ENCODE results near the gene TPI1. TPM values are rescaled to one million over a fixed set of nuclear protein-coding genes. Genes with fewer than 3 reads are reported as not detected.

Gene TPI1
- total and polyA plus RNA-seq, 2 donors (not counting 3 experiments of a cell fraction or from before 2014, with no cell fraction given): 643 to 1,816 TPM

GRCh38 chr12:6826125-6826733 is 41.1 kb upstream of the TPI1 start:
- Histone ChIP-seq H4K20me1 (replicated peaks; ENCODE audit: control insufficient read depth, extremely low read depth, insufficient read depth, low read length) (no peaks in the 10 kb centered on the region), H3K9me1 (replicated peaks; ENCODE audit: control insufficient read depth, extremely low read depth, insufficient read depth, low read length) (no peaks in the 10 kb centered on the region), H3K4me1 (ENCODE audit: control insufficient read depth, extremely low read depth, insufficient read depth, low read length) (peaks cover 20% of the 10 kb centered on the region), H2AFZ (ENCODE audit: low read depth, low read length) (no peak overlapping the region), H3K36me3 (ENCODE audit: control insufficient read depth in 2 of 2, extremely low read depth in 1 of 2, insufficient read depth in 2 of 2, low read length in 2 of 2) (peaks cover 0 to 6% of the 10 kb centered on the region in 2 experiments), H3K9ac (replicated peaks; ENCODE audit: extremely low read depth, insufficient read depth, low read length) (no peak overlapping the region), H3K4me3 (replicated peaks in 1 of 3; ENCODE audit: insufficient read depth in 1 of 3, low read depth in 1 of 3, low read length in 3 of 3) (no peak overlapping the region), H3K9me3 (replicated peaks; ENCODE audit: control insufficient read depth, insufficient read depth, low read length) (no peaks in the 10 kb centered on the region), H3K27me3 (ENCODE audit: control insufficient read depth in 2 of 2, insufficient read depth in 2 of 2, low read length in 2 of 2) (peaks cover 3% of the 10 kb centered on the region in 2 experiments), H3K79me2 (ENCODE audit: control insufficient read depth, insufficient read depth, low read length) (peaks cover 25% of the 10 kb centered on the region), H3K4me2 (ENCODE audit: insufficient read depth, low read length) (no peak overlapping the region), H3K27ac (ENCODE audit: insufficient read depth, low read depth, low read length) (no peak overlapping the region)
- TF ChIP-seq GATA2 (IDR thresholded peaks at IDR 0.05; ENCODE audit: insufficient read depth, insufficient read length, low read depth, low read length) (no peak), FOS (IDR thresholded peaks at IDR 0.05; ENCODE audit: borderline replicate concordance, insufficient read depth, low read length) (no peak), POLR2A (IDR thresholded peaks at IDR 0.05; ENCODE audit: low read depth, low read length) (no peak), POLR2AphosphoS5 (IDR thresholded peaks at IDR 0.05; ENCODE audit: insufficient read depth, low read depth, low read length) (no peak), JUN (IDR thresholded peaks at IDR 0.05; ENCODE audit: borderline replicate concordance, insufficient read depth, insufficient read length, low read depth) (no peak), EZH2 (IDR thresholded peaks at IDR 0.05; ENCODE audit: borderline replicate concordance, low read depth, low read length, severe bottlenecking) (no peak), MYC (IDR thresholded peaks at IDR 0.05; ENCODE audit: low read depth, low read length) (no peak)
- TF ChIP-seq, protein P1, sequence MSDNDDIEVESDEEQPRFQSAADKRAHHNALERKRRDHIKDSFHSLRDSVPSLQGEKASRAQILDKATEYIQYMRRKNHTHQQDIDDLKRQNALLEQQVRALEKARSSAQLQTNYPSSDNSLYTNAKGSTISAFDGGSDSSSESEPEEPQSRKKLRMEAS (IDR thresholded peaks at IDR 0.05; ENCODE audit: insufficient read depth, insufficient read length): no peak
- TF ChIP-seq, protein P2, sequence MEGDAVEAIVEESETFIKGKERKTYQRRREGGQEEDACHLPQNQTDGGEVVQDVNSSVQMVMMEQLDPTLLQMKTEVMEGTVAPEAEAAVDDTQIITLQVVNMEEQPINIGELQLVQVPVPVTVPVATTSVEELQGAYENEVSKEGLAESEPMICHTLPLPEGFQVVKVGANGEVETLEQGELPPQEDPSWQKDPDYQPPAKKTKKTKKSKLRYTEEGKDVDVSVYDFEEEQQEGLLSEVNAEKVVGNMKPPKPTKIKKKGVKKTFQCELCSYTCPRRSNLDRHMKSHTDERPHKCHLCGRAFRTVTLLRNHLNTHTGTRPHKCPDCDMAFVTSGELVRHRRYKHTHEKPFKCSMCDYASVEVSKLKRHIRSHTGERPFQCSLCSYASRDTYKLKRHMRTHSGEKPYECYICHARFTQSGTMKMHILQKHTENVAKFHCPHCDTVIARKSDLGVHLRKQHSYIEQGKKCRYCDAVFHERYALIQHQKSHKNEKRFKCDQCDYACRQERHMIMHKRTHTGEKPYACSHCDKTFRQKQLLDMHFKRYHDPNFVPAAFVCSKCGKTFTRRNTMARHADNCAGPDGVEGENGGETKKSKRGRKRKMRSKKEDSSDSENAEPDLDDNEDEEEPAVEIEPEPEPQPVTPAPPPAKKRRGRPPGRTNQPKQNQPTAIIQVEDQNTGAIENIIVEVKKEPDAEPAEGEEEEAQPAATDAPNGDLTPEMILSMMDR (IDR thresholded peaks at IDR 0.05; ENCODE audit: extremely low read depth in 1 of 2, insufficient read depth in 1 of 2, low read depth in 1 of 2, low read length in 2 of 2): no peak
- dilution Hi-C loops (cut with MboI; ENCODE audit: extremely low pct_ligation_motif_present, low sequenced_read_pairs): no loop called here
- no peak for DNase-seq (ENCODE audit: low read depth, low spot score)
- ChIA-PET CTCF (interaction anchor here (1.9 to 12.0 kb wide), 5 partner anchors 46 to 206 kb away, joined by 7 to 148 read pairs (median 10); partner anchors contain the start of gene MLF2), POLR2A (no interaction called here)
- intact Hi-C loops (cut with micrococcal nuclease): no loop called here
- no peak for FAIRE-seq
- no TSS peak for BruUV-seq (replicated peaks)
